Middle frontal gyrus (tissue), 1 donor: ENCODE measurements around the gene TET1.
"Not testable (repeated sequence)": the region's sequence is repeated elsewhere in the genome, so short reads cannot be mapped to it uniquely, and the experiment has no call there.

Experiments used
- DNase-seq: peaks from one replicate; pipeline ENCODE4 v3.0.0-alpha.2; 2015; ENCODE audit warnings: low spot score; ENCODE audit errors: extremely low spot score

The TET1 gene

GRCh38 chr10:68560186-68560942, at the start of gene TET1:
TSS of gene TET1 (plus strand) at chr10:68560337. CDS start at chr10:68572339, 12,002 bp downstream.
- no peak for DNase-seq

- DNase-seq: not testable (repeated sequence)
Measured at GRCh38 chr10:68516216-68516615, 43.9 kb upstream of the TET1 start.

- no peak for DNase-seq
Measured at GRCh38 chr10:68516766-68517165, 43.4 kb upstream of the TET1 start.

- DNase-seq: no peak
Measured at GRCh38 chr10:68517188-68517587, 42.9 kb upstream of the TET1 start.

- not testable (repeated sequence) for DNase-seq
Measured at GRCh38 chr10:68518609-68519008, 41.5 kb upstream of the TET1 start.

GRCh38 chr10:68525490-68526038, 34.6 kb upstream of the TET1 start:
- not testable (repeated sequence) for DNase-seq

- no peak for DNase-seq
Measured at GRCh38 chr10:68526634-68527307, 33.4 kb upstream of the TET1 start.

- no peak for DNase-seq
Measured at GRCh38 chr10:68536973-68537372, 23.2 kb upstream of the TET1 start.

- DNase-seq: no peak
Measured at GRCh38 chr10:68537796-68538195, 22.3 kb upstream of the TET1 start.

GRCh38 chr10:68543004-68543918, 16.9 kb upstream of the TET1 start:
- DNase-seq: no peak

- DNase-seq: peak; percentile 47
Measured at GRCh38 chr10:68550747-68551411, 9.3 kb upstream of the TET1 start.

- DNase-seq: no peak
Measured at GRCh38 chr10:68553138-68553537, 7.0 kb upstream of the TET1 start.

GRCh38 chr10:68553599-68553998, 6.5 kb upstream of the TET1 start:
- DNase-seq: no peak

GRCh38 chr10:68558478-68558877, 1.7 kb upstream of the TET1 start:
- DNase-seq: no peak

- DNase-seq: no peak
Measured at GRCh38 chr10:68559251-68559650, 886 bp upstream of the TET1 start.

GRCh38 chr10:68559841-68560185, 324 bp upstream of the TET1 start:
- DNase-seq: no peak

- DNase-seq: no peak
Measured at GRCh38 chr10:68560943-68561864, 1.1 kb downstream of the TET1 start.

- DNase-seq: no peak
Measured at GRCh38 chr10:68561865-68562649, 1.9 kb downstream of the TET1 start.
